ENCODE data around the gene PHACTR1. TPM values are rescaled to one million over a fixed set of nuclear protein-coding genes. Genes with fewer than 3 reads are reported as not detected.

PHACTR1 gene
- total and polyA plus RNA-seq, 2 of the 4 experiments (the other 2 are of a cell fraction): not detected

- Histone ChIP-seq H2AFZ (replicated peaks; ENCODE audit: low read length, poor library complexity) (no peak overlapping the region), H3K56ac (ENCODE audit: extremely low read depth, insufficient read depth, low read length) (no peak overlapping the region), H3K27me3 (ENCODE audit: control insufficient read depth, insufficient read depth, low read length) (no peaks in the 10 kb centered on the region), H2AK5ac (ENCODE audit: low read depth, low read length) (no peak overlapping the region), H4K8ac (ENCODE audit: low read depth in 2 of 2, low read length in 2 of 2) (no peak overlapping the region), H2BK120ac (ENCODE audit: low read depth, low read length) (no peak overlapping the region), H2BK20ac (ENCODE audit: low read depth, low read length) (no peak overlapping the region), H3K9ac (ENCODE audit: low read depth, low read length) (no peak overlapping the region), H3K36me3 (ENCODE audit: control insufficient read depth, insufficient read depth, low read length) (no peaks in the 10 kb centered on the region), H3K79me1 (ENCODE audit: low read depth in 1 of 2, low read length in 2 of 2) (no peaks in the 10 kb centered on the region), H3K23ac (ENCODE audit: low read depth, low read length) (no peak overlapping the region), H3K4ac (ENCODE audit: low read depth, low read length) (no peak overlapping the region), H3K4me1 (ENCODE audit: control insufficient read depth, insufficient read depth, low read length) (no peaks in the 10 kb centered on the region), H3K9me3 (ENCODE audit: control insufficient read depth, insufficient read depth, low read length) (0 out of 2 replicates have a peak, but pooled peaks cover 3% of the 10 kb centered on the region), H2AK9ac (replicated peaks; ENCODE audit: low read depth, low read length, poor library complexity) (no peak overlapping the region), H4K91ac (ENCODE audit: insufficient read depth, low read depth, low read length) (no peak overlapping the region), H3K9me1 (ENCODE audit: insufficient read depth, low read length) (no peaks in the 10 kb centered on the region), H4K20me1 (ENCODE audit: insufficient read depth, low read length) (no peaks in the 10 kb centered on the region), H3K14ac (replicated peaks; ENCODE audit: low read depth, low read length) (no peak overlapping the region), H2BK5ac (ENCODE audit: low read depth, low read length, poor library complexity, severe bottlenecking) (no peak overlapping the region), H3K27ac (ENCODE audit: insufficient read depth, low read length) (no peak overlapping the region), H2BK15ac (ENCODE audit: low read depth, low read length) (no peak overlapping the region), H3K4me3 (ENCODE audit: insufficient read depth, low read depth, low read length) (no peak overlapping the region), H4K5ac (ENCODE audit: low read depth, low read length) (no peak overlapping the region), H3K18ac (ENCODE audit: low read depth, low read length) (no peak overlapping the region), H3K4me2 (ENCODE audit: low read depth, low read length) (no peak overlapping the region)
- DNase-seq (no peak), ATAC-seq (ENCODE audit: low read depth) (no peak)
- no TSS peak for BruUV-seq (replicated peaks)
- no CpG with 5 or more reads among the region's 1 CpG for WGBS, 2 experiments (ENCODE audit: extremely low coverage in 2 of 2, insufficient read length in 1 of 2)
- TF ChIP-seq USF2 (IDR thresholded peaks at IDR 0.05; ENCODE audit: low read depth, low read length) (no peak), BHLHE40 (IDR thresholded peaks at IDR 0.05; ENCODE audit: low read depth, low read length) (no peak), FOS (IDR thresholded peaks at IDR 0.05; ENCODE audit: low read depth, low read length) (no peak), MAFK (IDR thresholded peaks at IDR 0.05; ENCODE audit: low read depth, low read length) (no peak), RAD21 (IDR thresholded peaks at IDR 0.05; ENCODE audit: low read length) (no peak), RFX5 (IDR thresholded peaks at IDR 0.05; ENCODE audit: low read depth, low read length) (no peak)
- dilution Hi-C loops (cut with HindIII; ENCODE audit: low sequenced_read_pairs, unreplicated experiment) (no loop called here), intact Hi-C loops (cut with micrococcal nuclease) (no loop called here), in situ Hi-C loops (cut with MboI; ENCODE audit: low sequenced_read_pairs) (no loop called here)
- POLR2A ChIA-PET (ENCODE audit: unreplicated experiment): no interaction called here
- CTCF ChIA-PET: no interaction called here
These were observed 349.0 kb downstream of the PHACTR1 start for GRCh38 chr6:13065581-13065980.
